ENCODE measurements around the gene TDRD5.

Gene TDRD5

GRCh38 chr1:179591592-179592580 is at the start of gene TDRD5:
Gene TDRD5 (plus strand): TSS chr1:179591832. CDS start chr1:179592616, 784 bp downstream.
- DNase-seq: no peak

- no peak for DNase-seq
Measured at GRCh38 chr1:179545321-179545720, 46.3 kb upstream of the TDRD5 start.

- DNase-seq: no peak
Measured at GRCh38 chr1:179547021-179547535, 44.6 kb upstream of the TDRD5 start.

- DNase-seq: no peak
Measured at GRCh38 chr1:179548666-179549367, 42.8 kb upstream of the TDRD5 start.

GRCh38 chr1:179549368-179549700 is 42.3 kb upstream of the TDRD5 start:
- DNase-seq: no peak

GRCh38 chr1:179550746-179551682 is 40.6 kb upstream of the TDRD5 start:
- DNase-seq: no peak

GRCh38 chr1:179554427-179554826 is 37.2 kb upstream of the TDRD5 start:
- no peak for DNase-seq

GRCh38 chr1:179558078-179558477 is 33.6 kb upstream of the TDRD5 start:
- no peak for DNase-seq

- DNase-seq: no peak
Measured at GRCh38 chr1:179575497-179576314, 15.9 kb upstream of the TDRD5 start, which contains the start of gene NPHS2. Gene NPHS2 (minus strand): TSS chr1:179575948. CDS start chr1:179575864, 84 bp downstream.

- DNase-seq: no peak
Measured at GRCh38 chr1:179576509-179576908, 15.1 kb upstream of the TDRD5 start.

- no peak for DNase-seq
Measured at GRCh38 chr1:179583771-179584320, 7.8 kb upstream of the TDRD5 start.

GRCh38 chr1:179586107-179586823 is 5.4 kb upstream of the TDRD5 start:
- DNase-seq: peak; percentile 82

GRCh38 chr1:179587336-179587735 is 4.3 kb upstream of the TDRD5 start:
- DNase-seq: no peak

- no peak for DNase-seq
Measured at GRCh38 chr1:179588425-179589024, 3.1 kb upstream of the TDRD5 start.

- no peak for DNase-seq
Measured at GRCh38 chr1:179589509-179589908, 2.1 kb upstream of the TDRD5 start.

- no peak for DNase-seq
Measured at GRCh38 chr1:179590671-179591070, 961 bp upstream of the TDRD5 start.

- no peak for DNase-seq
Measured at GRCh38 chr1:179591253-179591591, 410 bp upstream of the TDRD5 start.

GRCh38 chr1:179598631-179599030 is 7.0 kb downstream of the TDRD5 start:
- DNase-seq: no peak

GRCh38 chr1:179599623-179600249 is 8.1 kb downstream of the TDRD5 start:
- peak; percentile 46 for DNase-seq

- no peak for DNase-seq
Measured at GRCh38 chr1:179601093-179601492, 9.5 kb downstream of the TDRD5 start.
